ENCODE measurements around the gene GRN. TPM values are rescaled to one million over a fixed set of nuclear protein-coding genes. Genes with fewer than 3 reads are reported as not detected.

The GRN gene
- total RNA-seq, 1 donor from 2014 or later: 521 TPM

DNA sequence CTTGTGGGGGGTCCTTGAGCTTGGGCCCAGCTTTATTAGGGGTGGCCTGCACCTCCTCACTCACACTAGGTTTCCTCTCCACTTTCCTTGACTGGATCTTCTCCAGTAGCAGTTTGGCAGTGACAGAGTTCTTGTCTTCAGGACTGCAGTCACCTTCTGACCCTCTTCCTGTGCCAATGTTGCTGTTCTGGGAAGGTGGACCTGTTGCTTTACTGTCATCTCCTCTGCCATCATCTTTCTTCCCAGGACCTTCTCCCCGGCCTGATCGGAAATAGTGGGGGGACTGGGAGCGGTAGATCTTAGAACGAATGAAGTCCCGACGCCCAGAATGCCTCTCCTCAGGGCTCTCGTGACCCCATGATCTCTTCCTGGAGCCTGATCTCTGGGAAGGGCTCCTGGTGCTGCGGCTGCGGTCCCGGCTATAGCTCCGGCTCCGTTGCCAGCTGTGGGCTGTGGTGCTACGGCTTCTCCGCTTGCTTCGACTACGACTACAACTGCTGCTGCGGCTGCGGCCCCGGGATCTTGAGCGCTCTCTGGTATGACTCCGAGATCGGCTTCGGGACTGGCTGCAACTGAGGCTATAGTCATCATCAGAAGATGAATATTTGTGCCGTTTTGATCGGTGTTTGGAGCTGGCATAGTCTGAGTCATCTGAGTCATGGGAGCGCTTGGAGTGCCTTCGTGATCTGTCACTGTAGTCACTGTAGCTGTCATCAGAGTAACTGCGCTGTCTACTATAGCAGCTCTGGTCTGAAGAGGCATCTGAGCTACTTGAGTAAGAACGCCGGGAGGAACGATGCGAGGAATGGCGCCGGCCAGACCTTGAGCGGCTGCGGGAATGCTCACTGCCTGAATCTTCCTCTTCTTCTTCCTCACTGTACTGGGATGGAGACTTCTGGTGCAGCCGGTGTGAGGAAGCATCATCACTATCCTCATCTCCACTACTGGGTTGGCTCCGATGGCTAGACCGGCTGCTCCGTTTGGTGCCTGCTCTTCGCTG, 53.9 kb downstream of the GRN start:
- TF ChIP-seq, protein P1, sequence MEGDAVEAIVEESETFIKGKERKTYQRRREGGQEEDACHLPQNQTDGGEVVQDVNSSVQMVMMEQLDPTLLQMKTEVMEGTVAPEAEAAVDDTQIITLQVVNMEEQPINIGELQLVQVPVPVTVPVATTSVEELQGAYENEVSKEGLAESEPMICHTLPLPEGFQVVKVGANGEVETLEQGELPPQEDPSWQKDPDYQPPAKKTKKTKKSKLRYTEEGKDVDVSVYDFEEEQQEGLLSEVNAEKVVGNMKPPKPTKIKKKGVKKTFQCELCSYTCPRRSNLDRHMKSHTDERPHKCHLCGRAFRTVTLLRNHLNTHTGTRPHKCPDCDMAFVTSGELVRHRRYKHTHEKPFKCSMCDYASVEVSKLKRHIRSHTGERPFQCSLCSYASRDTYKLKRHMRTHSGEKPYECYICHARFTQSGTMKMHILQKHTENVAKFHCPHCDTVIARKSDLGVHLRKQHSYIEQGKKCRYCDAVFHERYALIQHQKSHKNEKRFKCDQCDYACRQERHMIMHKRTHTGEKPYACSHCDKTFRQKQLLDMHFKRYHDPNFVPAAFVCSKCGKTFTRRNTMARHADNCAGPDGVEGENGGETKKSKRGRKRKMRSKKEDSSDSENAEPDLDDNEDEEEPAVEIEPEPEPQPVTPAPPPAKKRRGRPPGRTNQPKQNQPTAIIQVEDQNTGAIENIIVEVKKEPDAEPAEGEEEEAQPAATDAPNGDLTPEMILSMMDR (IDR thresholded peaks at IDR 0.05; ENCODE audit: insufficient read depth, low read length, poor library complexity, severe bottlenecking): no peak
- Histone ChIP-seq H3K27me3 (ENCODE audit: control insufficient read depth, insufficient read depth, low read length) (no peaks in the 10 kb centered on the region), H3K4me3 (ENCODE audit: low read depth, low read length) (no peak overlapping the region), H3K36me3 (ENCODE audit: control insufficient read depth, insufficient read depth, low read length) (peaks cover 1% of the 10 kb centered on the region)
- DNase-seq (ENCODE audit: low read depth): no peak

DNA sequence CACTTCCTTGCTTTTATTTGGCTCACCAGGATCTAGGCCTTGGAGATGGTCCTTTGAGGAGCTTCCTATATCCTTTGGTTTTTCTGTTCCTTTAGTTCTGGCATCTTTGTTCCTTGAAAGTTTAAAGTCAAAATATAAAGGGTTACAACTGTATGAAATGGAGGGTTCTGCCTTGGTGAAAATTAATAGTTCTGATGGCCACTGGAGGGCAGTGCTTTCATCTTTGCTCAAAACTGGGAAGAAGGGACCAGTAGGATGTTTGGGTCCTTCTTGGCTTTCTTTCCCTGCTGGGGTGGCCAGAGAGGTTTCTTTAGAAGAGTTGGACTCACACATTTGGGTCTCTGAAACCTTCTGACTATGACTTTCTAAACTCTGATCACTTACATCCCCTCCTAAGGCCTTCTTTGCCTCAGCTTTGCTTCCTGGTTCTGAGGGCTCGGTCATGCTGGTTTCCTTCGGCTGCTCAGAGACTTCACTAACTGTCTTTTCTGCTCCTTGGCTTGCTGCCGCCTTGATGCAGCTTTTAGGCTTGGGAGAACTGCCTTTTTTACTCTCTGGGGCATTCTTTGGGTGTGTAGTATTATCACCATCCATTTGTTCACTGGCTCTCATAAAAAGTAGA, 55.2 kb downstream of the GRN start:
- no peak for DNase-seq (ENCODE audit: low read depth)
- Histone ChIP-seq H3K36me3 (ENCODE audit: control insufficient read depth, insufficient read depth, low read length) (peaks cover 1% of the 10 kb centered on the region), H3K4me3 (ENCODE audit: low read depth, low read length) (no peak overlapping the region), H3K27me3 (ENCODE audit: control insufficient read depth, insufficient read depth, low read length) (no peaks in the 10 kb centered on the region)
- TF ChIP-seq, protein P1 (IDR thresholded peaks at IDR 0.05; ENCODE audit: insufficient read depth, low read length, poor library complexity, severe bottlenecking): peak; percentile 46

Other genes with a start within 250 kb of the GRN start
- gene HDAC5, start 221.7 kb upstream of the GRN start, total RNA-seq: 32.5 and 37.7 TPM in 2 replicates
- gene HROB, start 203.4 kb upstream of the GRN start, total RNA-seq: 3.1 and 3.8 TPM in 2 replicates
- gene ASB16, start 174.6 kb upstream of the GRN start, total RNA-seq: not detected in 2 replicates
- gene TMUB2, start 158.3 kb upstream of the GRN start, total RNA-seq: 35.0 and 40.5 TPM in 2 replicates
- 50.8 and 65.9 TPM in 2 replicates for gene ATXN7L3, start 145.4 kb upstream of the GRN start, total RNA-seq
- gene UBTF, start 125.6 kb upstream of the GRN start, total RNA-seq: 35.7 and 41.7 TPM in 2 replicates
- gene SLC4A1, start 77.2 kb upstream of the GRN start, total RNA-seq: not detected in 2 replicates
- 3.3 and 12.3 TPM in 2 replicates for gene RUNDC3A, start 36.7 kb upstream of the GRN start, total RNA-seq
- gene SLC25A39, start 20.5 kb upstream of the GRN start, total RNA-seq: 145 and 146 TPM in 2 replicates
- gene FAM171A2, start 18.6 kb downstream of the GRN start, total RNA-seq: 12.6 and 16.3 TPM in 2 replicates
- 0.04 and 0.14 TPM in 2 replicates for gene ITGA2B, start 44.3 kb downstream of the GRN start, total RNA-seq
- 30.9 and 34.9 TPM in 2 replicates for gene GPATCH8, start 158.1 kb downstream of the GRN start, total RNA-seq
- 8.1 and 11.2 TPM in 2 replicates for gene FZD2, start 212.2 kb downstream of the GRN start, total RNA-seq